IPS-NIHi7 (cell line): Measurements from ENCODE around the gene B3GNT4.
"Not testable (repeated sequence)": the region's sequence is repeated elsewhere in the genome, so short reads cannot be mapped to it uniquely, and the experiment has no call there.

ENCODE experiments used
- DNase-seq: peaks from one replicate; pipeline ENCODE4 v3.0.0; 2012; ENCODE audit warnings: mixed read lengths; ENCODE audit errors: extremely low spot score

The B3GNT4 gene

DNA sequence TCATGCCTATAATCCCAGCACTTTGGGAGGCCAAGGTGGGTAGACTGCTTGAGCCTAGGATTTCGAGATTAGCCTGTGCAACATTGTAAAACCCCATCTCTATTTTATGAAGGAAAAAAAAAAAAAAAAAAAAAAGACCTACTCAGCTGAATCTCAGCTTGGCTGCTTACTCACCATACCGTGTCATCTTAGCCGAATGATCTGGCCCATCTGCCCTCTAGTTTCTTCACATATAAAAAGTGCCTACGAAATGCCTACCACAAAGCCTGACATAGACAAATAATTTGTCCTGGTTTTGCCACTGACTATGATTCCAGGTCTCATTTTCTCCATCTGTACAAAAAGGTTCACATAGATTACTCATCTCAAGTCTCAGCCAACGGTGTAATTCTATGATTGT, 12.3 kb downstream of the B3GNT4 start:
- no peak for DNase-seq

DNA sequence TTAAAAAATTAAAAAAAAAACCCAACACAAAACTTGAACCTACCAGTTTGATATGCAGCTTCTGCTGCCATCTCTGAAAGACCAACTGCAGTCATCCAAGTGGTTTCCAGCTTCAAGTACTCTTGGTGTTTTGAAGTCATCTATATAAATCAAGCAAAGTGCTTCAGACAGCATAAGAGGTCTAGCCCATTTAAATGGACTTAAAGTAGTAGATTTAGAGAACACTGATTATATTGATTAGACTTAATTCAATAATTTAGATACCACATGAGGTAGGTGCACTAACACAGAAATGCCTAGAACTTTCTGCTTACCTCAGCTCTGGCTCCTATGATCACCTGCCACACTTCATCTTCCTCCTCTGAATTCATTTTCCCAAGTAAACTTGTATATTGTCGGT, 12.9 kb downstream of the B3GNT4 start:
- DNase-seq, result no peak

DNA sequence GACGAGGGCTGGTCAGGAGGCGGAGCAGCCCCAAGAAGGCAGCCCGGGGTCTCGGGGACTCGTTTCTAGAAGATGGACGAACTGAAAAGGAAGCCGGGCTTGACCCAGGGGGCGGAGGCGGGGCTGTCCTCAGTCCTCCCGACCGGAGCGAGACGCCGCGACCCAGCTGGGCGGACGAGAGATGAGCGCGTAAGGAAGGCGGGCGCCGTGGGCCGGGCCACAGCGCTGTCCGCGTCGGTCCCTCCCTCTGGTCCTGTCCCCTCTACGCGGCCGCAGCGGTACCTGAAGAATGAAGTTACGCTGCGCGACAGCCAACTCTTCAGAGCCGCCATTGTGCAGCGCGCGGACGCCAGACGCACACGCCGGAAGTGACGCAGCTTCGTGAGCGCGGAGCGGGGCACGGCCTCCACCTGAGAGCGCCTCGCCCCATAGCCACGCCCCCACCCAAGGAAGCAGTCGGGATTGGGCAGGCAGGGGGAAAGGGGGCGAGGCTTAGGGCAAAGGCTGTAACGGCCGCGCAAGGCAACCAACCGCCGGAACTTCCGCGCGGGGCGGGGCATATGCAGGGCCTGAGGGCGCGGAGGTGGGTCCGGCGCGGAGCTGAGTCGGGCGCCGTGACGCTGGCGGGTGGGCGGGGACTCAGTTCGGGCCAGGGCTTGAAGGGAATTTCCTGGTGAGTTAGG, 22.3 kb downstream of the B3GNT4 start, which contains the start of gene DIABLO:
DIABLO (minus strand) TSS at position 370 of the 683 bp plus-strand sequence; CDS start at position 332, 38 bp downstream.
- peak; percentile 98 for DNase-seq

DNA sequence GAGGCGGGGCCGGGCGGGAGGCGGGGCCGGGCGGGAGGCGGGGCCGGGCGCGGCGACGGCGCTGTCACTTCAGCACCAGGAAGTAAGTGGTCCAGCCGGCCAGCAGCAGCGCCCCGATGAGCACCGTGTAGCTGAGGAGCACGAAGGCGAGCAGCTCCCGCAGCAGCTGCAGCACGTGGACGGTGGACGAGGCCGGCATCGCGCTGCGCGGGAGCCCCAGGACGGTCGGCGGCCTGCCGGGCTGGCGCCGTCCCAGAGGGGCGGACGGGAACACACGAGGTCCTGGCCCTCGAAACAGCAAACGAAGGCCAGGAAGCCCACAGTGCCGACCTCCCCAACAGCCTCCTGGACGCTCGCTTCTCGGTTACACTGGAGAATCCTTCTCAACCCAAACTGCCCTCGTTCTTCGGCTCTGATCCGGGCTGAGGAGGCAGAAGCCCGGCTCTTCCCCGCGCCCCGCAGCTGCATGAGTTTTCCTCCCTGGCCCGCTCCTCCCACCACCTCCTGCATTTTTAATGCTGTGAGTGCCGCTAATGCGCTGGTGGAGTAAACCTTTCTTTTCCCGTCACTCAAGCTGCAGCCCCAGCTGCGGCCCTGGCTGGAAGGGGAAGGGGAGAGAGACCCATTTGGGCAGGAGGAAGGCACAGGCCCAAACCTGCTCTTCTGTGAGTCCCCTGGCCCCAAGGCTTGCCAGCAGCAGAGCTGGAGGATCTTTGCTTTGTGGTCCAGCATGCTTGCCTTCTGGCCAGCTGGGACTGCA, 23.0 kb downstream of the B3GNT4 start:
- no peak for DNase-seq

DNA sequence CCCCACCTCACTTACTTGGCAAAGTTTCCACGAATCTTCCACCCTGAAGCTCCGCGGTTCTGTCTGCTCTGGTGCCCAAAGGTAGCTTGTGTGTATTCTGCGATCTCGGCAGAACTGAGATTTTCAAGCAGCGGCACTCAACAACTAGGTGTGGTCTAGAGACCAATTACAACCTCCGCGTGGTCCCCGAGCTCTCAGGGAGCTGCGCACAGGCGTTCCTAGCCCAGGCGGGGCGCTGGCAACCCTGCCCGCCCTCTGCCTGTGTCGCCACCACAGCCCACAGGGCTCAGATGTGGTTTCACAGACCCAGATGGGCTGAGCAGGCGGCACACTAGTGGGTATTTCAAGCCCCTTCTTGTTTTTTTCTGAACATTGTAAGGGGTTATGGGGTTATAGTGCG, 23.8 kb downstream of the B3GNT4 start:
- DNase-seq, result no peak

DNA sequence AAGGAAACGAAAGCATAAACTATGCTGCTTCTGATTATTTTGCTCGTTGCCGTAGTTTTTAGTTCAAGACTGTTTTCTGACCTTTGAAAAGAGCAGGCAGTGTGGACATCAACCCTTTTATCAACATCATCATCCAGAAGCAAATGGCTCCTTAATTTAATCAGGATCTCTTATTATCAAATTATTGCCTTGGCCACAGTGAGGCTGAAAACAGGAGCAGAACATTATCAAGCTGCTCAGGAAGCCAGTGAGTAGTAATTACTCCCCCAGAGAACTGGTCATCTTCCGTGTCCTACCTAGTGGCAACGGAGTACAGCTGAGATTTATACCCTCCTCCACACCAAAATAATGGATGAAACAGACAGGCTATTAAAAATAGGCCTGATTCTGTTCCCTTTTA, 24.6 kb downstream of the B3GNT4 start:
- no peak for DNase-seq

DNA sequence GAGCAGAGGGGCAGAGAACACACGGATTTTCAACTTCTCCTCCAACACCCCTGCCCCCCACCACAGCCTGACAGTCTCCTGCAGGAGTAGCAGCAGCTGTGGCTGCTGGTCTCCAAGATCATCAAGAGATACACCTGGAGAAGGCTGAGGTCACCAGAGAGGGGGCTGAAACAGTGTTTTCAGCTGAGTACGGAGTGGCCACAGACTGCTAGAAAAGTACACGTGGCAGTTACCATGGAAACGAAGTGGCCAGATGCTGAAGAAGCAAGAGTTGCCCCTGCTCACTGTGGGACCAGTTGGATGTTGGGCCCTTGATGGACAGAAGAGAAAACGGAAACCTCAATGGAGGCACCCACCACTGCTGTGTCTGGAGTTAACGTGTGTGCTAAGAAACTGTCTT, 27.3 kb downstream of the B3GNT4 start:
- no peak for DNase-seq

DNA sequence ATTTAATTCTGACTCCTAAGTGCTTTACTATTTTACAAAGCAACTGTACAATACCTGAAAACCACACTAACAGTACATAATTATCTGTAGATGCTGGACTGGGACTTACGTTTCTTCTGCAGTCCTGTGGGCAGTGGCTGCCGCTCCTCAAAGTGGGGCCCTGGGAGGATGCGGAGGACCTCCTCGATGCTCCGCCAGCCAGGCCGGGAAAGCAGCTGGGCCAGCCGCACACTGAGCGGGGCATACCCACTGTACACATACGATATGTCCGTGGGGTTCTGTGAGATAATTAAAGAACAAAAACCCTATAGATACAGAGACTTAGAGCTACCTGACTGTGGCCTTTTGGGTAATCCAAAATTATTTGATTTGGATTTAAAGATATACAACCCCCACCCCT, 29.2 kb downstream of the B3GNT4 start:
- DNase-seq, result no peak

DNA sequence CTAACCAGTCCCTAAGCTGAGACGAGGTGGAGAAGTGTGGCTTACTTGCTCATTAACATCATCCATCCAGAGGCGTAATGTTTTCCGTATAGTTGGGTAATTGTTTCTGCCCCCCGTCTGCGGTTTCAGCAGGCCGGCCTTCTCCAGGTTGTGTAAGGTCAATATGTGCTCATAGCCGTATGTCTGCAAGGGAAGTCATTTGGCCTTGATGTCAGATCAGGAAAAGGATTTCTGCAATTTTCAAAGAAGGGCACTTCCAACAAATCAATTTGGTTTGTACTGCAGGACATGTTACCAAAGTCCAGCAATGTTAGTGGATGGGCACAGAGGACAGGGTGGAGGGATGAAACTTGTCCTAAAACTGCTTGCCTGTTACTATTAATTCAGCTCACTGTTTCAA, 32.2 kb downstream of the B3GNT4 start:
- no peak for DNase-seq

DNA sequence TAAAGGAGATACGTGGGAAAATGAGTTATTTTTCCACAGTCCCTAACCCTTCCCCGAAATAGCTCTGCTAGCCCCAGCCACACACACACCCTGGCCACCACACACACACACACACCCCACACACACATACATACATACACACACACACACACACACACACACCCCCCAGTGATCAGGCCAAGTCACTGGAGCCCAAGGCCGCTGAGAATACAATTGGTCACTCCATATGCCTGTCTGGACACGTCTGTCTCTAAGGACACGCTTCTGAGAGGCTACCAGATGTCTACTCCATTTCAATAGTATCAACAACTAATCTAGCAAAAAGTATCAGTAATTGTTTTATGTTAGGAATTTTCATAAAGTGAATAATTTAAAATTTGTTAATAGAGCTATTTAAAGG, 35.4 kb downstream of the B3GNT4 start:
- no peak for DNase-seq

DNA sequence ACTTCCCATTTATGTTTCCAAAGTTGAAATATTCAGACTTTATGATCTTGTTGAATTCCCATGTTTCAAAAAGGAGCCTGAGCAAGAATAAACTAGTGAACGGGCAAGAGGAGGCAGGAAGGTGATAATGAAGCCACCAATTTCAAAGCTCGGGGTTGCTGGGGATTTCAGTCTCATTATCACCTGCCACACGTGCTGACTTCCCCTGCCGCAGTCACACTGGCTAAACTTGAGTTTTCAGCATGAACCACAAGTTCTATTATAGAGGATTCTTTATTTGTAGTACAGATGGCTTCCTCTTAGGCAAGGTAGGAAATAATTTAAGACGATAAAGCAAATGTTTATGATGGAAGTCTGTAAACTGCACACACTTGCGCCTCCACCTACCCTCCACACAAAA, 40.5 kb downstream of the B3GNT4 start:
- DNase-seq, result no peak

DNA sequence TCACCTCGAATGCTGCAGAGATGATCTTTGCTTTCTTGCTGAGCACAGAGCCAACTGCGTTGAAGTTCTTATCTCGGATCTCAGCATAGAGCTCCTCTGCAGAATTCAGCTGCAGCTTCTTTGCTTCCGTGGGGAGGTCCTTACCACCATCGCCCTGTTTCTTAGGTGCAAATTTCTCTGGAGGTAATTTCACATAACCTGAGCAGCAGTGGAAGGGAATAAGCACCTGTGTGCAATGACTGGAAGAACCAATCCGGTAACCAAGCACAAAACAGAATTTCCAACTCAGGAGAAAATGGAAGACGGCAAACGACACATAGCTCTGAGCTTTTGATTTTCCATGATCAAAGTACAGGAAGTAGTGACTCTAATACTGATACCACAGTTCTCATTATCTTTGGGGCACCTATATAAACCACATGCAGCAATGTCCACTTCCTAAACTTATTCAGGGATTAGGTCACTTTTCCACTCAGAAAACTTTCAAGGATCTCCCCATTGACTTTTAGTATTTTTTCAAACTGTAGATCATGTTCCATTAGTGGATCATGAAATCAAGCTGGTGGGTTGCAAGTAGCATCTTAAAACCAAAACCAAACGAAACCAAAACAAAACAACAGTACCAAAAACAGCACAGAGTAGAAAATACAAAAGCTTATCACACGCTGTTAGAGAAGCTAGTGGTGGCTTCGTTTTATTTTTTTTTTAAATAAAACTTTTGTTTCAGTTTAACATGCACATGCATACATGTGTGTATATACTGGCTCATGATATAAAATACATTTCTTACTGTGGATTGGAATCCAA, 41.3 kb downstream of the B3GNT4 start:
- no peak for DNase-seq

DNA sequence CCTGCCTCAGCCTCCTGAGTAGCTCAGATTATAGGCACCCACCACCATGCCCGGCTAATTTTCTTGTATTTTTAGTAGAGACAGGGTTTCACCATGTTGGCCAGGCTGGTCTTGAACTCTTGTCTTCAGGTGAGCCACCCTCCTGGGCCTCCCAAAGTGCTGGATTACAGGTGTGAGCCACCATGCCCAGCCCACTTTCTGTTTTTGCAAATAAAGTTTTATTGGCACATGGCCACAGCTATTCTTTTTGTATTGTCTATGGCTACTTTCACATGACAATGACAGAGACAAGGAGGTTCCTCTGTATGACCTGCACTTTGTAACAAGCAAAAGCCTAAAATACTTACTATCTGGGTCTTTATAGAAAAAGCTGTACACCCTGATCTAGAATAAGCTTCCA, 42.0 kb downstream of the B3GNT4 start:
- DNase-seq, result no peak

DNA sequence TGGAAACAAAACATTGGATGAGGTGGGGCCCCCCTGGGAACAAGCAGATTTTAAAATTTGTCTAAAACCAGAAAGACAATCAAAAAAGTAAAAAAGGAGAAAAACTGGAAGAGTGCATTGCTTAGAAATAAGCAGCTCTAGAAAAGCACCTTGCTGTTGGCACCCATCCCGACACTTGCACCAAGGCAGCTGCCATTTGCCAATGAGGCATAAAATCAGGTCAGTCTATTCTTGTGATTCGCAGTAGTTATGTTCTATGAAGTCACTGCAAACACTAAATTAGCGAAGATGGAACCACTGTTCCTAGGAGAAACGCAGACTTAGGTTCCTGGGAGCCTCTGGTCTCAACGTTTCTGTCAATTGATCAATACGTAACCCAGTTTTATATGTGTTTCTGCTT, 46.5 kb downstream of the B3GNT4 start:
- no peak for DNase-seq

DNA sequence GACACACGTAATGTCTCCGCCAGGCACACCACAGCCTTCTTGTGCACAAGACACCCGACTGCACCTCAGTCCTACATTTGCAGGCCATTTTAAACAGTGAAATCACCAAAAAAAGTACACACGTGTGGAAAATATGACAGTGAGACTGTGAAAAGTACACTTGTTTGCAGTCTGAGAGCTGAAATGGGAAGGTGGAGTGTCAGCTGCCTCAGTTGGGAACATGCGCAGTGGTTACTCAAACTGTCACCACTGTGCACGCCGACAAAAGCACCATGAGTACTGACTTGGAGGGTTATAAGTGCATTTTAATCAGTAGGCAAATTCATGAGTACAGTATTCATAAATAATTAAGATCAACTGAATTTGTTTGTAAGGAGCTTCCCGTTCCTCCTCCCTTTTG, 47.0 kb downstream of the B3GNT4 start:
- no peak for DNase-seq

DNA sequence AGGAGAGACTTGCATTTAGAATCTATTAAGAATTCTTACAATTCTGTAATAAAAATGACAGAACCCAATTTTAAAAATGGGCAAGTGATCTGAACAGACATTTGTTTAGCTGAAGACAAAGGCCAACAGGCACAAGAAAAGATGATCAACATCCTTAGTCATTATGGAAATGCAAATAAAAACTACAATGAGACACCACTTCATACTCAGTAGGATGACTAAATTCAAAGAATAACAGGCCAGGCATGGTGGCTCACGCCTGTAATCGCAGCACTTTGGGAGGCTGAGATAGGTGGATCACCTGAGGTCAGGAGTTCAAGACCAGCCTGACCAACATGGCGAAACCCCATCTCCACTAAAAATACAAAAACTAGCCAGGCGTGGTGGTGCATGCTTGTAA, 55.0 kb downstream of the B3GNT4 start:
- not testable (repeated sequence) for DNase-seq
